Astrocyte (in vitro differentiated cells and primary cell): ENCODE data around the gene CEP57. TPM values are rescaled to one million over a fixed set of nuclear protein-coding genes. Genes with fewer than 3 reads are reported as not detected.

Experiments
- DNase-seq: peaks from one replicate; pipeline ENCODE4 v3.0.0-alpha.2; 2010; ENCODE audit warnings: low read depth
- FAIRE-seq: peaks from 2 replicates; lab custom pipeline; 2011; peaks lifted over from hg19 to GRCh38; lab: Jason Lieb, UNC
- H2AFZ ChIP-seq: 2 replicates; pipeline ENCODE4 v1.6.0; 2012; ENCODE audit warnings: low read depth, low read length, inconsistent platforms
- H3K27ac ChIP-seq: 2 replicates; pipeline ENCODE4 v1.5.1; 2011; ENCODE audit warnings: low read depth, low read length, inconsistent platforms
- H3K27me3 ChIP-seq: 2 replicates; pipeline ENCODE4 v1.6.0; 2011; ENCODE audit warnings: low read length, inconsistent platforms; ENCODE audit not compliant: insufficient read depth
- H3K36me3 ChIP-seq: 2 replicates; pipeline ENCODE4 v1.5.1; 2011; ENCODE audit warnings: low read length, inconsistent platforms; ENCODE audit not compliant: insufficient read depth
- H3K4me1 ChIP-seq: 2 replicates; pipeline ENCODE4 v1.5.1; 2011; ENCODE audit warnings: low read length, inconsistent platforms; ENCODE audit not compliant: insufficient read depth
- H3K4me2 ChIP-seq: 2 replicates; pipeline ENCODE4 v1.6.0; 2012; ENCODE audit warnings: low read length, inconsistent platforms
- H3K4me3 ChIP-seq: 2 replicates; pipeline ENCODE4 v1.5.1; 2011; ENCODE audit warnings: low read depth, mild to moderate bottlenecking, low read length, inconsistent platforms; ENCODE audit not compliant: insufficient read depth
- H3K79me2 ChIP-seq: 2 replicates; pipeline ENCODE4 v1.6.0; 2012; ENCODE audit warnings: mild to moderate bottlenecking, low read length, inconsistent platforms; ENCODE audit not compliant: insufficient read depth
- H3K9ac ChIP-seq: 2 replicates; pipeline ENCODE4 v1.6.0; 2012; ENCODE audit warnings: mild to moderate bottlenecking, low read length, inconsistent platforms
- H3K9me3 ChIP-seq: 2 replicates; pipeline ENCODE4 v1.5.1; 2012; ENCODE audit warnings: low read depth, mild to moderate bottlenecking, low read length, inconsistent platforms; ENCODE audit not compliant: insufficient read depth
- H4K20me1 ChIP-seq: 2 replicates; pipeline ENCODE4 v1.6.0; 2012; ENCODE audit warnings: low read length, inconsistent platforms; ENCODE audit not compliant: insufficient read depth
- H3K27ac Mint-ChIP-seq: one replicate; pipeline ENCODE4 v1.8.0; 2021; ENCODE audit warnings: mild to moderate bottlenecking, mixed read lengths; ENCODE audit not compliant: unreplicated experiment
- H3K27me3 Mint-ChIP-seq: one replicate; pipeline ENCODE4 v1.8.0; 2021; ENCODE audit warnings: low read depth, mixed read lengths; ENCODE audit not compliant: unreplicated experiment
- H3K36me3 Mint-ChIP-seq: one replicate; pipeline ENCODE4 v1.8.0; 2021; ENCODE audit warnings: low read depth, mixed read lengths; ENCODE audit not compliant: unreplicated experiment
- H3K4me1 Mint-ChIP-seq: one replicate; pipeline ENCODE4 v1.8.0; 2021; ENCODE audit warnings: low read depth, mixed read lengths; ENCODE audit not compliant: unreplicated experiment
- H3K4me3 Mint-ChIP-seq: one replicate; pipeline ENCODE4 v1.8.0; 2021; ENCODE audit warnings: mild to moderate bottlenecking, moderate library complexity, mixed read lengths; ENCODE audit not compliant: unreplicated experiment
- H3K9me3 Mint-ChIP-seq: one replicate; pipeline ENCODE4 v1.8.0; 2021; ENCODE audit warnings: mild to moderate bottlenecking, mixed read lengths; ENCODE audit not compliant: unreplicated experiment
- CTCF ChIP-seq: IDR thresholded peaks from 2 replicates; pipeline ENCODE4 v1.5.1; 2011; ENCODE audit warnings: low read depth, mild to moderate bottlenecking, inconsistent platforms, low read length, moderate library complexity; ENCODE audit not compliant: insufficient read depth
- EZH2 ChIP-seq: IDR thresholded peaks from 2 replicates; pipeline ENCODE4 v1.6.1; 2012; ENCODE audit warnings: mild to moderate bottlenecking, low read length, inconsistent platforms; ENCODE audit not compliant: insufficient read depth
- total RNA-seq: library from RNA; stranded (reverse); gene quantifications from 2 replicates; pipeline ENCODE4 v1.2.1, GENCODE V29; 2021

CEP57 gene
- total RNA-seq, 1 donor from 2014 or later, result 23.5 TPM

GRCh38 chr11:95800438-95800837 lies 10.1 kb downstream of the CEP57 start:
- H2AFZ ChIP-seq, result no peak overlapping the region

GRCh38 chr11:95802806-95803205 lies 12.5 kb downstream of the CEP57 start:
- TF ChIP-seq CTCF (no peak), EZH2 (no peak)
- Histone ChIP-seq H4K20me1 (no peaks in the 10 kb centered on the region), H3K27ac (no peak overlapping the region), H3K4me3 (no peak overlapping the region), H3K9me3 (no peaks in the 10 kb centered on the region), H3K79me2 (peaks cover 6% of the 10 kb centered on the region), H3K4me2 (no peak overlapping the region), H3K4me1 (no peaks in the 10 kb centered on the region), H3K9ac (no peak overlapping the region), H3K36me3 (peaks cover 8% of the 10 kb centered on the region), H3K27me3 (no peaks in the 10 kb centered on the region), H2AFZ (no peak overlapping the region)
- no peak overlapping the region for H3K4me3 Mint-ChIP-seq
- H3K27me3 Mint-ChIP-seq, result no peaks in the 10 kb centered on the region
- no peak for FAIRE-seq
- DNase-seq, result no peak
- H3K9me3 Mint-ChIP-seq, result peaks cover 2% of the 10 kb centered on the region
- H3K4me1 Mint-ChIP-seq, result no peaks in the 10 kb centered on the region
- no peak overlapping the region for H3K27ac Mint-ChIP-seq
- peaks cover 16% of the 10 kb centered on the region for H3K36me3 Mint-ChIP-seq

More at GRCh38 chr11:95800438-95800837, 10.1 kb downstream of the CEP57 start:
- Histone ChIP-seq H3K27ac (no peak overlapping the region), H3K4me1 (no peaks in the 10 kb centered on the region), H3K9ac (no peak overlapping the region), H3K9me3 (no peaks in the 10 kb centered on the region), H4K20me1 (no peaks in the 10 kb centered on the region), H3K4me2 (no peak overlapping the region), H3K27me3 (no peaks in the 10 kb centered on the region), H3K79me2 (peaks cover 26% of the 10 kb centered on the region), H3K36me3 (peaks cover 8% of the 10 kb centered on the region), H3K4me3 (no peak overlapping the region)
- no peak for TF ChIP-seq EZH2
- peaks cover 4% of the 10 kb centered on the region for H3K36me3 Mint-ChIP-seq
- FAIRE-seq, result no peak
- H3K4me3 Mint-ChIP-seq, result no peak overlapping the region
- H3K27ac Mint-ChIP-seq, result no peak overlapping the region
- H3K9me3 Mint-ChIP-seq, result no peaks in the 10 kb centered on the region
- H3K4me1 Mint-ChIP-seq, result no peaks in the 10 kb centered on the region
- no peak for DNase-seq
- H3K27me3 Mint-ChIP-seq, result no peaks in the 10 kb centered on the region

GRCh38 chr11:95803973-95804372 lies 13.7 kb downstream of the CEP57 start:
- H4K20me1 ChIP-seq, result no peaks in the 10 kb centered on the region
- peaks cover 8% of the 10 kb centered on the region for H3K36me3 ChIP-seq
- no peak overlapping the region for H3K27ac ChIP-seq
- Mint-ChIP-seq H3K9me3 (peaks cover 2% of the 10 kb centered on the region), H3K27me3 (no peaks in the 10 kb centered on the region), H3K4me3 (no peak overlapping the region), H3K27ac (no peak overlapping the region), H3K4me1 (no peaks in the 10 kb centered on the region), H3K36me3 (peaks cover 22% of the 10 kb centered on the region)
- no peaks in the 10 kb centered on the region for H3K4me1 ChIP-seq
- DNase-seq (no peak), FAIRE-seq (no peak)
- H3K9me3 ChIP-seq, result no peaks in the 10 kb centered on the region
- H3K27me3 ChIP-seq, result no peaks in the 10 kb centered on the region
- TF ChIP-seq CTCF, result no peak
- no peak for TF ChIP-seq EZH2
- no peaks in the 10 kb centered on the region for H3K79me2 ChIP-seq
- no peak overlapping the region for H3K9ac ChIP-seq
- no peak overlapping the region for H3K4me3 ChIP-seq
- no peak overlapping the region for H3K4me2 ChIP-seq
- no peak overlapping the region for H2AFZ ChIP-seq
